Measurements from ENCODE around the gene AGFG1. TPM values are rescaled to one million over a fixed set of nuclear protein-coding genes. Genes with fewer than 3 reads are reported as not detected.
A peak's percentile ranks its signal among the peaks of the same experiment; 100 is the strongest.

The AGFG1 gene
- polyA plus RNA-seq, 1 experiment = 92.2 TPM

DNA sequence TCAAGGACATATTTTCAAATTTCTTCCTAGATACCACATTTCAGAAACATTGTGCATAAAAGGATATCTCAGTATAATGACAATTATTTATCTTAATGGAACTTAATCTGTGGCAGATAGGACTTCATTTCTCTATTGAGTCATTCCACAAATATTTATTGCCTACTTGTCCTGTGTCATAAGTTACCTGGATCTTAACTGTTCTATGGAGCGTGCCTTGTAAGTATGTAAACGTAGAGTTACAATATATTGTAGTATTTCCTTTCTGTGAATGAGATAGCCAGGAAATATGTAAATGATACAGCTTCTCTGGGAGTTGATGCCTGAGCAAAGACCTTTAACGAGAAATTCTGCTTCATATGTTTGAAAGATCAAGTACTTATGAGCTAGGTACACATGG, 2.5 kb downstream of the AGFG1 start:
- POLR2A ChIA-PET = no interaction called here

GRCh38 chr2:227477291-227477690, 5.3 kb downstream of the AGFG1 start:
- no peak for DNase-seq (ENCODE audit: low read depth)
- Histone ChIP-seq H3K27me3 (ENCODE audit: control insufficient read depth, insufficient read depth, low read length) (no peaks in the 10 kb centered on the region), H3K36me3 (ENCODE audit: control insufficient read depth, insufficient read depth, low read length) (no peaks in the 10 kb centered on the region), H3K4me3 (ENCODE audit: low read depth, low read length) (no peak overlapping the region)
- CTCF ChIA-PET = interaction anchor here (0.7 to 2.1 kb wide), 2 partner anchors 11 to 289 kb away, joined by 3 to 4 read pairs; no protein-coding TSS in a partner anchor
- POLR2A ChIA-PET = no interaction called here
- TF ChIP-seq, protein P1, sequence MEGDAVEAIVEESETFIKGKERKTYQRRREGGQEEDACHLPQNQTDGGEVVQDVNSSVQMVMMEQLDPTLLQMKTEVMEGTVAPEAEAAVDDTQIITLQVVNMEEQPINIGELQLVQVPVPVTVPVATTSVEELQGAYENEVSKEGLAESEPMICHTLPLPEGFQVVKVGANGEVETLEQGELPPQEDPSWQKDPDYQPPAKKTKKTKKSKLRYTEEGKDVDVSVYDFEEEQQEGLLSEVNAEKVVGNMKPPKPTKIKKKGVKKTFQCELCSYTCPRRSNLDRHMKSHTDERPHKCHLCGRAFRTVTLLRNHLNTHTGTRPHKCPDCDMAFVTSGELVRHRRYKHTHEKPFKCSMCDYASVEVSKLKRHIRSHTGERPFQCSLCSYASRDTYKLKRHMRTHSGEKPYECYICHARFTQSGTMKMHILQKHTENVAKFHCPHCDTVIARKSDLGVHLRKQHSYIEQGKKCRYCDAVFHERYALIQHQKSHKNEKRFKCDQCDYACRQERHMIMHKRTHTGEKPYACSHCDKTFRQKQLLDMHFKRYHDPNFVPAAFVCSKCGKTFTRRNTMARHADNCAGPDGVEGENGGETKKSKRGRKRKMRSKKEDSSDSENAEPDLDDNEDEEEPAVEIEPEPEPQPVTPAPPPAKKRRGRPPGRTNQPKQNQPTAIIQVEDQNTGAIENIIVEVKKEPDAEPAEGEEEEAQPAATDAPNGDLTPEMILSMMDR (IDR thresholded peaks at IDR 0.05; ENCODE audit: insufficient read depth, low read depth, low read length) = no peak

More for the DNA sequence above, 2.5 kb downstream of the AGFG1 start:
- H3K4me3 ChIP-seq (ENCODE audit: low read depth, low read length) = no peak overlapping the region
- H3K27me3 ChIP-seq (ENCODE audit: control insufficient read depth, insufficient read depth, low read length) = no peaks in the 10 kb centered on the region
- CTCF ChIA-PET = interaction anchor here (0.7 to 2.4 kb wide), 3 partner anchors 26 to 292 kb away, joined by 3 to 6 read pairs (median 3); no protein-coding TSS in a partner anchor
- DNase-seq (ENCODE audit: low read depth) = no peak
- H3K36me3 ChIP-seq (ENCODE audit: control insufficient read depth, insufficient read depth, low read length) = no peaks in the 10 kb centered on the region
- TF ChIP-seq, protein P1 (IDR thresholded peaks at IDR 0.05; ENCODE audit: insufficient read depth, low read depth, low read length) = no peak

DNA sequence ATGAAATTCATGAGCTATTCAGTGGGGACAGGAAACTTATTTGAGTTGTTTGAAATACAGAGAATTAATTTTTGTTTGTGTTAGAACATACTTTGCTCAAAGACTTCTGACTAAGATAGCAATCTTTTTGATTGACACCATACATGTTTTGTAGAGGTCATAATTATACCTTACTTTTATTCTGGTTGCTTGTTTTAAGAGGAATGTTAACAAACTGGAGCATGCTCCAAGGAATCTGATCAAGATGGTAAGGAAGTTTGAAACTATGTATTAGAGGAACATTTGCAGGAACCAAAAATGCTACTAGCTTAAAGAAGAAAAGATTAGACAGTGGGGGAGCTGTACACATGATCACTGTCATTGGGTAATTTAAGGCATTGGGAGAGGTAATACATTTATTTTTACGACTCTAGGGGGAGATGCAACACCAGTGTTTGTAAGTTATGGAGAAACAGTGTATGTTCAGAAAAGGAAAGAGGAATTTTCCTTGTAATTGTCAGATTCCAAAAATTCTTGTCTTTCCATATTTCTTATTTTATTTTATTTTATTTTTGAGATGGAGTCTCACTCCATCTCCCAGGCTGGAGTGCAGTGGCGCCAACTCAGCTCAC, 8.0 kb downstream of the AGFG1 start:
- no peaks in the 10 kb centered on the region for H3K27me3 ChIP-seq (ENCODE audit: control insufficient read depth, insufficient read depth, low read length)
- ChIA-PET CTCF (interaction anchor here (1.2 to 1.6 kb wide), 2 partner anchors 88 to 286 kb away, joined by 3 to 11 read pairs; no protein-coding TSS in a partner anchor), POLR2A (no interaction called here)
- H3K4me3 ChIP-seq (ENCODE audit: low read depth, low read length) = no peak overlapping the region
- H3K36me3 ChIP-seq (ENCODE audit: control insufficient read depth, insufficient read depth, low read length) = no peaks in the 10 kb centered on the region
- TF ChIP-seq, protein P1 (IDR thresholded peaks at IDR 0.05; ENCODE audit: insufficient read depth, low read depth, low read length) = peak; percentile 24
- DNase-seq (ENCODE audit: low read depth) = no peak

DNA sequence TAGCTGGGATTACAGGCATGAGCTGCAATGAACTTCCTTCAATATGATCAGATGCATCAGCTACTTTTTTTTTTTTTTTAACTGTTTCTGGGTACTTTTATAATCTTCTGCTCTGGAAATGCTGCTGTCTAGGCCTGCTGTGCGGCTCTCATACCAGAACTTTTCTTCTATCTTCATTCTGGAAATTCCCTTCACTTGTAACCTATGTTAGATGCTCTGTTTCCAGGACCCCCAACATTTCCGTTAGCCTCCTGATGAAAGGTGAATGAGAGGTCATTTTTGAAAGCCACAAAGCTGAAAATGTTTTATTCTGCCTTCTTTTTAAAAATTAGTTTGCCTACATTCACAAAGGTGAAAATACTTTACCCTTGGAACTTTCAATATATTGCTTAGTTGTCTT, 8.6 kb downstream of the AGFG1 start:
- H3K27me3 ChIP-seq (ENCODE audit: control insufficient read depth, insufficient read depth, low read length) = no peaks in the 10 kb centered on the region
- TF ChIP-seq, protein P1 (IDR thresholded peaks at IDR 0.05; ENCODE audit: insufficient read depth, low read depth, low read length) = no peak
- ChIA-PET POLR2A (no interaction called here), CTCF (interaction anchor here (1.2 to 1.6 kb wide), 2 partner anchors 88 to 286 kb away, joined by 3 to 11 read pairs; no protein-coding TSS in a partner anchor)
- no peak for DNase-seq (ENCODE audit: low read depth)
- H3K36me3 ChIP-seq (ENCODE audit: control insufficient read depth, insufficient read depth, low read length) = no peaks in the 10 kb centered on the region
- H3K4me3 ChIP-seq (ENCODE audit: low read depth, low read length) = no peak overlapping the region

- TF ChIP-seq, protein P1 (IDR thresholded peaks at IDR 0.05; ENCODE audit: insufficient read depth, low read depth, low read length) = no peak
- Histone ChIP-seq H3K4me3 (ENCODE audit: low read depth, low read length) (no peak overlapping the region), H3K27me3 (ENCODE audit: control insufficient read depth, insufficient read depth, low read length) (no peaks in the 10 kb centered on the region), H3K36me3 (ENCODE audit: control insufficient read depth, insufficient read depth, low read length) (no peaks in the 10 kb centered on the region)
- ChIA-PET POLR2A (no interaction called here), CTCF (no interaction called here)
- no peak for DNase-seq (ENCODE audit: low read depth)
These were observed 10.8 kb downstream of the AGFG1 start for GRCh38 chr2:227482638-227483340.
